ENCODE measurements around the gene SETSIP.
A peak's percentile ranks its signal among the peaks of the same experiment; 100 is the strongest.

Gene SETSIP, protein sequence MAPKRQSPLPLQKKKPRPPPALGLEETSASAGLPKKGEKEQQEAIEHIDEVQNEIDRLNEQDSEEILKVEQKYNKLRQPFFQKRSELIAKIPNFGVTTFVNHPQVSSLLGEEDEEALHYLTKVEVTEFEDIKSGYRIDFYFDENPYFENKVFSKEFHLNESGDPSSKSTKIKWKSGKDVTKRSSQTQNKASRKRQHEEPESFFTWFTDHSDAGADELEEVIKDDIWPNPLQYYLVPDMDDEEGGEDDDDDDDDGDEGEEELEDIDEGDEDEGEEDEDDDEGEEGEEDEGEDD

GRCh38 chr1:92075311-92075710 is at the start of gene SETSIP:
SETSIP (minus strand) TSS chr1:92075411; CDS start chr1:92075411, 0 bp downstream.
- H3K4me3 Mint-ChIP-seq, result no peak within 1 kb of the TSS
- no peak within 1 kb of the TSS for H3K27ac Mint-ChIP-seq
- peaks cover 19% of the 10 kb centered on the region for H3K27me3 Mint-ChIP-seq (ENCODE audit: low read depth)
- H3K36me3 Mint-ChIP-seq (ENCODE audit: low read depth), result no peaks in the 10 kb centered on the region
- H3K4me1 Mint-ChIP-seq (ENCODE audit: low read depth), result peaks cover 3% of the 10 kb centered on the region
- no peaks in the 10 kb centered on the region for H3K9me3 Mint-ChIP-seq

GRCh38 chr1:92123868-92124267 is 48.7 kb upstream of the SETSIP start:
- no peaks in the 10 kb centered on the region for H3K36me3 Mint-ChIP-seq (ENCODE audit: low read depth)

DNA sequence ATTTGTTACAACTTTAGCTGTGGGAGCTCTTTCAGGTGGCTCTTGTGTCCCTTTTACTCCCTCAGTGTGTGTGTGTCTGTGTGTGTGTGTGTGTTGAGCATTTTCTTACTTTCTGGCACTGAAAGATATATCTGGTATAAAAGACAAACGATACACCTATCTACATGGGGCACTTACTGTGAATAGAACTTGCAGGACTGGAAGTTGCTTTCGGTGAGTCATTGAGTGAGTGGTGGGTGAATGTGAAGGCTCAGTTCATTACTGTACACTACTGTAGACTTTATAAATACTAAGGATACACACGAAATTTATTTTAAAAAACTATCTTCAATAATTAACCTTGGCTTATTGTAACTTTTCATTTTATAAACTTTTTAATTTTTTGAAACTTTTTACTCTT is 43.6 kb upstream of the SETSIP start:
- Mint-ChIP-seq H3K27ac (no peak overlapping the region), H3K36me3 (ENCODE audit: low read depth) (no peaks in the 10 kb centered on the region), H3K9me3 (no peaks in the 10 kb centered on the region), H3K4me1 (ENCODE audit: low read depth) (peaks cover under 1% of the 10 kb centered on the region), H3K27me3 (ENCODE audit: low read depth) (no peaks in the 10 kb centered on the region), H3K4me3 (no peak overlapping the region)

More at GRCh38 chr1:92123868-92124267, 48.7 kb upstream of the SETSIP start:
- H3K4me3 Mint-ChIP-seq, result peak overlapping the region; percentile 47
- peak overlapping the region; percentile 8 for H3K27ac Mint-ChIP-seq
- no peaks in the 10 kb centered on the region for H3K27me3 Mint-ChIP-seq (ENCODE audit: low read depth)
- peaks cover 6% of the 10 kb centered on the region for H3K4me1 Mint-ChIP-seq (ENCODE audit: low read depth)
- H3K9me3 Mint-ChIP-seq, result no peaks in the 10 kb centered on the region

- Mint-ChIP-seq H3K4me3 (no peak overlapping the region), H3K36me3 (ENCODE audit: low read depth) (no peaks in the 10 kb centered on the region), H3K4me1 (ENCODE audit: low read depth) (no peaks in the 10 kb centered on the region), H3K9me3 (no peaks in the 10 kb centered on the region), H3K27me3 (ENCODE audit: low read depth) (no peaks in the 10 kb centered on the region), H3K27ac (no peak overlapping the region)
Observed at GRCh38 chr1:92117526-92117925, 42.3 kb upstream of the SETSIP start.

- H3K4me3 Mint-ChIP-seq, result no peak overlapping the region
- H3K27ac Mint-ChIP-seq, result no peak overlapping the region
- H3K9me3 Mint-ChIP-seq, result no peaks in the 10 kb centered on the region
- H3K4me1 Mint-ChIP-seq (ENCODE audit: low read depth), result no peaks in the 10 kb centered on the region
- no peaks in the 10 kb centered on the region for H3K36me3 Mint-ChIP-seq (ENCODE audit: low read depth)
- H3K27me3 Mint-ChIP-seq (ENCODE audit: low read depth), result no peaks in the 10 kb centered on the region
Observed at GRCh38 chr1:92108631-92109030, 33.4 kb upstream of the SETSIP start.

DNA sequence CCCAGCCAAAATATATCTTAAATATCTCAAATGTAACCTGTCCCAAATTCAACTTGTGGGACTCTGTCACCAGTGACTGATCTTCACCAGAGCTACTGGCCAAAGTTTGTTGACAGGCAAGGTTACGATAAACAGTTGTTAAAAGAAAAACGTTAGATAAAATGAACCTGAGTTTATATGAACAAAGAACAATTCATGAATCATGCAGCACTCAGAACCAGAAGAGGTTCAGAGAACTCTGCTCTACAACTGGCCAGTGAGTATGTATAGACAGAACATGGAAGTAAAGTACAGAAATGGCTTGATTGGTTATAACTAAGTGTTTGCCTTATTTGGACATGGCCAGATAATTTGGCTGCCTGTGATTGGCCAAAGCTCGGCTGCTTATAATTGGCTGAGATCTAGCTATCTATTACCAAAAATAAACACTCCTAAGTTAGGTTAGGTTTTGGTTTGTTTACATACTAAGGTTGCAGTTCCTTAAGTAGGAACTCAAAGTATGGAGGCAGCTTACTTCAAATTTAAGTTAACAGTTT is 30.4 kb upstream of the SETSIP start:
- Mint-ChIP-seq H3K4me3 (no peak overlapping the region), H3K27me3 (ENCODE audit: low read depth) (no peaks in the 10 kb centered on the region), H3K36me3 (ENCODE audit: low read depth) (no peaks in the 10 kb centered on the region), H3K4me1 (ENCODE audit: low read depth) (no peaks in the 10 kb centered on the region), H3K9me3 (no peaks in the 10 kb centered on the region), H3K27ac (no peak overlapping the region)

- no peak overlapping the region for H3K4me3 Mint-ChIP-seq
- no peak overlapping the region for H3K27ac Mint-ChIP-seq
- peaks cover 2% of the 10 kb centered on the region for H3K36me3 Mint-ChIP-seq (ENCODE audit: low read depth)
- H3K27me3 Mint-ChIP-seq (ENCODE audit: low read depth), result no peaks in the 10 kb centered on the region
- peaks cover 2% of the 10 kb centered on the region for H3K4me1 Mint-ChIP-seq (ENCODE audit: low read depth)
- H3K9me3 Mint-ChIP-seq, result no peaks in the 10 kb centered on the region
Observed at GRCh38 chr1:92096317-92096716, 21.1 kb upstream of the SETSIP start.

GRCh38 chr1:92095874-92096273 is 20.7 kb upstream of the SETSIP start:
- Mint-ChIP-seq H3K4me1 (ENCODE audit: low read depth) (peaks cover 2% of the 10 kb centered on the region), H3K27me3 (ENCODE audit: low read depth) (no peaks in the 10 kb centered on the region), H3K27ac (no peak overlapping the region), H3K36me3 (ENCODE audit: low read depth) (peaks cover 2% of the 10 kb centered on the region), H3K4me3 (no peak overlapping the region), H3K9me3 (no peaks in the 10 kb centered on the region)

GRCh38 chr1:92094595-92094994 is 19.4 kb upstream of the SETSIP start:
- no peaks in the 10 kb centered on the region for H3K27me3 Mint-ChIP-seq (ENCODE audit: low read depth)
- H3K27ac Mint-ChIP-seq, result no peak overlapping the region
- H3K4me1 Mint-ChIP-seq (ENCODE audit: low read depth), result peaks cover 2% of the 10 kb centered on the region
- H3K36me3 Mint-ChIP-seq (ENCODE audit: low read depth), result peaks cover 2% of the 10 kb centered on the region
- no peak overlapping the region for H3K4me3 Mint-ChIP-seq
- no peaks in the 10 kb centered on the region for H3K9me3 Mint-ChIP-seq

GRCh38 chr1:92094090-92094489 is 18.9 kb upstream of the SETSIP start:
- peaks cover 2% of the 10 kb centered on the region for H3K36me3 Mint-ChIP-seq (ENCODE audit: low read depth)

DNA sequence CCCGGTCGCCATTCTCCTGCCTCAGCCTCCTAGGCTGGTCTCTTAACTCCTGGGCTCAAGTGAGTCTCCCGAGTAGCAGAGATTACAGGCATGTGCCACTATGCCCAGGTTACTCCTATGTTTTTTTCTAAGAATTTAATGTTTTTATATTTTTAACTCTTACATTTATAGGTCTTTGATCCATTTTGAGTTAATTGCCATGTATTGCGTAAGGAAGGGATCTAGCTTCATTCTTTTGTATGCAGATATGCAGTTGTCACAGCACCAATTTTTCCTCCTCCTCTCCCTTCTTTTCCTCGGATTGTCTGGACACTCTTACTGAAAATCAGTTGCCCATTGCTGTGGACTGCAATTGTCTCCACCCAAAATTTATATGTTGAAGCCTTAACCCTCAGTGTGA is 16.4 kb upstream of the SETSIP start:
- peaks cover 2% of the 10 kb centered on the region for H3K4me1 Mint-ChIP-seq (ENCODE audit: low read depth)
- H3K27ac Mint-ChIP-seq, result no peak overlapping the region
- no peak overlapping the region for H3K4me3 Mint-ChIP-seq
- peaks cover 2% of the 10 kb centered on the region for H3K36me3 Mint-ChIP-seq (ENCODE audit: low read depth)
- no peaks in the 10 kb centered on the region for H3K27me3 Mint-ChIP-seq (ENCODE audit: low read depth)
- H3K9me3 Mint-ChIP-seq, result peaks cover 2% of the 10 kb centered on the region

More at GRCh38 chr1:92094090-92094489, 18.9 kb upstream of the SETSIP start:
- Mint-ChIP-seq H3K27ac (no peak overlapping the region), H3K9me3 (no peaks in the 10 kb centered on the region), H3K27me3 (ENCODE audit: low read depth) (no peaks in the 10 kb centered on the region), H3K4me3 (no peak overlapping the region), H3K4me1 (ENCODE audit: low read depth) (peaks cover 2% of the 10 kb centered on the region)

DNA sequence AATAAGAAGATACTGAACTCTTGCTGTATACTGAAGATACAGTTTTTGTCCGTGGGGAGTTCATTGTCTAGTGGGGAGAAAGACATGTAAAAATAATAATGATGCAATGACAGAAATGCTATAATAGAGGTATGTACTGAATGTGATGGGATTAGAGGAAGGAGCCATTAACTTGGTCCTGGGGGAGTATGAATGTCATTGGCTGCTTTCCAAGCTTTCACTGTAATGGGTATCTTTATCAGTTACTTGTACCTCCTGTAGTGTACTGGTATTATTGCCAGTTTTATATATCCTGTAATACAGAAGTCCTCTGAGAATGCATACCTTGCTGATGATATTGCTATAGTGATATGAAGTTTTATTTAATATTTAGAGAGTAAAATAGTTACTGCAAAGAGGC is 12.3 kb upstream of the SETSIP start:
- no peaks in the 10 kb centered on the region for H3K27me3 Mint-ChIP-seq (ENCODE audit: low read depth)
- H3K36me3 Mint-ChIP-seq (ENCODE audit: low read depth), result peaks cover 2% of the 10 kb centered on the region
- H3K4me3 Mint-ChIP-seq, result no peak overlapping the region
- H3K27ac Mint-ChIP-seq, result no peak overlapping the region
- H3K4me1 Mint-ChIP-seq (ENCODE audit: low read depth), result no peaks in the 10 kb centered on the region
- peaks cover 19% of the 10 kb centered on the region for H3K9me3 Mint-ChIP-seq

GRCh38 chr1:92085727-92086126 is 10.5 kb upstream of the SETSIP start:
- peaks cover 19% of the 10 kb centered on the region for H3K9me3 Mint-ChIP-seq
- no peak overlapping the region for H3K4me3 Mint-ChIP-seq
- H3K4me1 Mint-ChIP-seq (ENCODE audit: low read depth), result no peaks in the 10 kb centered on the region

DNA sequence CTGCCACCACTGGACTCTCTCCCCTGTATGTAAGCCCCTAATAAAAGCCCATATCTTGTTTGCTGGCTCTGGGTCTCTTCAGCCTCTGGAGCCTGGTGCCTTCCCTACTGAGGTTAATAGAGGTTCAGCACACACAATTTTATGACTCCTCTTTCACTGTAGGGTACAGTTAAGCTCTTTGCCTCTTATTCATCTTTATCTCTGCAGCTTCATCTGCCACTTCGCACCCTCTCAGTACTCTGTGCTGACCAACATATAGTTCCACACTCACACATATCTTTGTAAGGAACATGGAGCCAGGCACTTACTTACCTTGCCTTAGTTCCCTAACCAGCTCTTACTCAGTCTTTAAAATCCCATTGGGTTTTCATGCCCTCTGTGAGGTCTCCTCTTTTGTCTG is 9.4 kb upstream of the SETSIP start:
- peaks cover 2% of the 10 kb centered on the region for H3K36me3 Mint-ChIP-seq (ENCODE audit: low read depth)
- H3K4me3 Mint-ChIP-seq, result no peak overlapping the region
- H3K4me1 Mint-ChIP-seq (ENCODE audit: low read depth), result peaks cover 3% of the 10 kb centered on the region
- no peak overlapping the region for H3K27ac Mint-ChIP-seq
- peaks cover 19% of the 10 kb centered on the region for H3K9me3 Mint-ChIP-seq
- no peaks in the 10 kb centered on the region for H3K27me3 Mint-ChIP-seq (ENCODE audit: low read depth)

More at GRCh38 chr1:92085727-92086126, 10.5 kb upstream of the SETSIP start:
- Mint-ChIP-seq H3K27me3 (ENCODE audit: low read depth) (no peaks in the 10 kb centered on the region), H3K36me3 (ENCODE audit: low read depth) (peaks cover 2% of the 10 kb centered on the region), H3K27ac (no peak overlapping the region)

DNA sequence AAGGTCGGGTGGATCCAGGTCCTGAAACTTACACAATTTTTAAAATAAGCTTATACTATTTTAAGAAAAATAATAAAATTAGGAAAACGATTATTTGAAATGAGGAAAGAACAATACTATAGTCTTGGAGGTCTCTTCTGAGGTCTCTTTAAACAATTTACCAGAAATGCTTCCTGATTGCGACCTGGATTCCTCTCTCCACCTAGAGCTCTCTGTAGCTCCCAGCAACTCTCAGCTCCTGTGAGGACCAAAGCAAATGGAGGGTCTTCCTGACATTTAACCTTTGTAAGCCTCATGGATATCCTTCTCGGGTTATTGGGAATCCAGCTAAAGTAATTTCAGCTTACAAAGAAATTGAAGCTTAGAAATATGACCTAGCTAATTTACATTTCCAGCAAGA is 5.8 kb upstream of the SETSIP start:
- H3K4me1 Mint-ChIP-seq (ENCODE audit: low read depth), result peaks cover 3% of the 10 kb centered on the region
- peaks cover 2% of the 10 kb centered on the region for H3K36me3 Mint-ChIP-seq (ENCODE audit: low read depth)
- H3K27me3 Mint-ChIP-seq (ENCODE audit: low read depth), result no peaks in the 10 kb centered on the region
- H3K4me3 Mint-ChIP-seq, result peak overlapping the region; percentile 97
- H3K27ac Mint-ChIP-seq, result no peak overlapping the region
- peaks cover 12% of the 10 kb centered on the region for H3K9me3 Mint-ChIP-seq

Data from T-helper 1 cell treated with Interleukin-12 subunit alpha and Interleukin-12 subunit beta and Interleukin-4 antibody, amounts not matched to agents 30 μg/mL and 1 μg/mL, for 36 hours (primary cell).